ENCODE data around the gene APOBEC3G.

DNA sequence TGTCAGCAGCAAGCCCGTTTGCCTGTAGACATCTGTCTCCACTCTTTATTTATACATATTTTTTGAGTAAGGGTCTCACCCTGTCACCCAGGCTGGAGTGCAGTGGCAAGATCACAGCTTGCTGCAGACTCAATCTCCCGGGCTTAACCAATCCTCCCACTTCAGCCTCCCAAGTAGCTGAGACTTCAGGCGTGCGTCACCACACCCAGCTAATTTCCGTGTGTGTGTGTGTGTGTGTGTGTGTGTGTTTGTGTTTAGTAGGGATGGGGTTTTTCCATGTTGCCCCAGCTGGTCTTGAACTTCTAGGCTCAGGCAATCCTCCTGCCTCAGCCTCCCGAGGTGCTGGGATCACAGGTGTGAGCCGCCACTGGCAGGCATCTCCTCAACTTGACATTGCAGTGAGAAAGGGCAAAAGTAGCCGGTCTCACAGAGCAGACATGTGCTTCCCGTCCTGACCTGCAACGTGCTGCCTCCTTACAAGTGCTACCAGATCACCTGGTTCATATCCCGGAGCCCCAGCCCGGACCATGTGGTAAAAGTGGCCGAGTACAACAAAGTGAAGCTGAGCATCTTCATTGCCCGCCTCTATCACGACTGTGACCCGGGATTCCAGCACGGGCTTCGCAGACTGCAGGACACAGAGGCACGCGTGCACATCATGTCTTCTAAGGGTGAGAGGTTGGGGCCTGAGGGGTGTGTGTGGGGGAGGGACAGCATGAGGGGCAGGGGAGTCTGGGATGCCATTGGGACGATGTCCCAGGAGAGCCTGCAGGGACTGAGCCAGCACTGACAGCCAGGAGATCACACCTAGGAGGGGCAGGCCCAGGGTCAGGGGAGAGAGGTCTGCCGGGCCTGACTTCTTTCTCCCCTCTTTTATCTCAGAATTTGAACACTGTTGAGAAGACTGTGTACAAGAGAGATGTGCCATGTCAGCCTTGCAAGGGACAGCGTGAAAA lies 14.3 kb downstream of the APOBEC3G start:
- TF ChIP-seq, protein P1, sequence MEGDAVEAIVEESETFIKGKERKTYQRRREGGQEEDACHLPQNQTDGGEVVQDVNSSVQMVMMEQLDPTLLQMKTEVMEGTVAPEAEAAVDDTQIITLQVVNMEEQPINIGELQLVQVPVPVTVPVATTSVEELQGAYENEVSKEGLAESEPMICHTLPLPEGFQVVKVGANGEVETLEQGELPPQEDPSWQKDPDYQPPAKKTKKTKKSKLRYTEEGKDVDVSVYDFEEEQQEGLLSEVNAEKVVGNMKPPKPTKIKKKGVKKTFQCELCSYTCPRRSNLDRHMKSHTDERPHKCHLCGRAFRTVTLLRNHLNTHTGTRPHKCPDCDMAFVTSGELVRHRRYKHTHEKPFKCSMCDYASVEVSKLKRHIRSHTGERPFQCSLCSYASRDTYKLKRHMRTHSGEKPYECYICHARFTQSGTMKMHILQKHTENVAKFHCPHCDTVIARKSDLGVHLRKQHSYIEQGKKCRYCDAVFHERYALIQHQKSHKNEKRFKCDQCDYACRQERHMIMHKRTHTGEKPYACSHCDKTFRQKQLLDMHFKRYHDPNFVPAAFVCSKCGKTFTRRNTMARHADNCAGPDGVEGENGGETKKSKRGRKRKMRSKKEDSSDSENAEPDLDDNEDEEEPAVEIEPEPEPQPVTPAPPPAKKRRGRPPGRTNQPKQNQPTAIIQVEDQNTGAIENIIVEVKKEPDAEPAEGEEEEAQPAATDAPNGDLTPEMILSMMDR (IDR thresholded peaks at IDR 0.05; ENCODE audit: insufficient read depth, low read length), result no peak
- TF ChIP-seq GABPA (IDR thresholded peaks at IDR 0.05; ENCODE audit: low read depth) (no peak), POLR2AphosphoS5 (IDR thresholded peaks at IDR 0.05; ENCODE audit: low read depth) (no peak), SPI1 (IDR thresholded peaks at IDR 0.05; ENCODE audit: borderline replicate concordance, low read depth) (no peak)
- TF ChIP-seq, protein P2, sequence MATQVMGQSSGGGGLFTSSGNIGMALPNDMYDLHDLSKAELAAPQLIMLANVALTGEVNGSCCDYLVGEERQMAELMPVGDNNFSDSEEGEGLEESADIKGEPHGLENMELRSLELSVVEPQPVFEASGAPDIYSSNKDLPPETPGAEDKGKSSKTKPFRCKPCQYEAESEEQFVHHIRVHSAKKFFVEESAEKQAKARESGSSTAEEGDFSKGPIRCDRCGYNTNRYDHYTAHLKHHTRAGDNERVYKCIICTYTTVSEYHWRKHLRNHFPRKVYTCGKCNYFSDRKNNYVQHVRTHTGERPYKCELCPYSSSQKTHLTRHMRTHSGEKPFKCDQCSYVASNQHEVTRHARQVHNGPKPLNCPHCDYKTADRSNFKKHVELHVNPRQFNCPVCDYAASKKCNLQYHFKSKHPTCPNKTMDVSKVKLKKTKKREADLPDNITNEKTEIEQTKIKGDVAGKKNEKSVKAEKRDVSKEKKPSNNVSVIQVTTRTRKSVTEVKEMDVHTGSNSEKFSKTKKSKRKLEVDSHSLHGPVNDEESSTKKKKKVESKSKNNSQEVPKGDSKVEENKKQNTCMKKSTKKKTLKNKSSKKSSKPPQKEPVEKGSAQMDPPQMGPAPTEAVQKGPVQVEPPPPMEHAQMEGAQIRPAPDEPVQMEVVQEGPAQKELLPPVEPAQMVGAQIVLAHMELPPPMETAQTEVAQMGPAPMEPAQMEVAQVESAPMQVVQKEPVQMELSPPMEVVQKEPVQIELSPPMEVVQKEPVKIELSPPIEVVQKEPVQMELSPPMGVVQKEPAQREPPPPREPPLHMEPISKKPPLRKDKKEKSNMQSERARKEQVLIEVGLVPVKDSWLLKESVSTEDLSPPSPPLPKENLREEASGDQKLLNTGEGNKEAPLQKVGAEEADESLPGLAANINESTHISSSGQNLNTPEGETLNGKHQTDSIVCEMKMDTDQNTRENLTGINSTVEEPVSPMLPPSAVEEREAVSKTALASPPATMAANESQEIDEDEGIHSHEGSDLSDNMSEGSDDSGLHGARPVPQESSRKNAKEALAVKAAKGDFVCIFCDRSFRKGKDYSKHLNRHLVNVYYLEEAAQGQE (IDR thresholded peaks at IDR 0.05; ENCODE audit: insufficient replicate concordance, low read depth), result no peak

Measured in HL-60 (cell line).